ENCODE data around the gene ABTB2. TPM values are rescaled to one million over a fixed set of nuclear protein-coding genes. Genes with fewer than 3 reads are reported as not detected.
A peak's percentile ranks its signal among the peaks of the same experiment; 100 is the strongest.

ABTB2 gene
- total RNA-seq, 1 donor from 2014 or later = 24.7 TPM

DNA sequence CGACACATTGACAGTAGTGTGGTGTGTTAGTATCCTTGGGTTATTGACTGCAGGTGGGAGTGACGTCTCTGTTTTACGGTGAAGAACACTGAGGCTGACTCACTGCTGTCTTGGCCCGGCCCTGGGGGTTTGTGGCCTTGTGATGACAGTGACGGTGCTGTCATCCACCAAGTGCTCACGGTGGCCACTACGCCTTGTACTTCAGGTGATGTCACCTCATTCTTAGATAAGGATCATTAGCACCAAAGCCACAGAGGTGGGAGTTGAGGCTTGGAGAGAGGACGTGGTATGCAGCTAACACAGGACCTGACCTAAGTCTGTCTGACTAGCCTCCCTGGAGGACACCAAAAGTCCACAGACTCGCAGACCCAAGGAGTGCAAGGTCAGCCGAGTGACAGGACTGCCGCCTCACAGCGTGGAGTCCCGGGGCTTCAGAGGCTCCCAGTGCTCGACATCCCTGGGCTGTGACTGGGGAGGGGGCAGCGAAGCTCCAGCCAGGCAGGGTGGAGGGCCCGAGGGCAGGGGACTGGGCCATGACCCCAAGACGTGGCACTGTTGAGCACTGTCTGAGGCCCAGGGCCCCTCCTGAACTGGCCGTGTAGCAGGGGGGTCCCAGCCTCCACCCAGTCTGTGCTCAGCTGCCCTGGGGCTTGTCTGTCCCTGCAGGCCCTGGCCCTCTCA, 195.9 kb downstream of the ABTB2 start:
- TF ChIP-seq, protein P1, sequence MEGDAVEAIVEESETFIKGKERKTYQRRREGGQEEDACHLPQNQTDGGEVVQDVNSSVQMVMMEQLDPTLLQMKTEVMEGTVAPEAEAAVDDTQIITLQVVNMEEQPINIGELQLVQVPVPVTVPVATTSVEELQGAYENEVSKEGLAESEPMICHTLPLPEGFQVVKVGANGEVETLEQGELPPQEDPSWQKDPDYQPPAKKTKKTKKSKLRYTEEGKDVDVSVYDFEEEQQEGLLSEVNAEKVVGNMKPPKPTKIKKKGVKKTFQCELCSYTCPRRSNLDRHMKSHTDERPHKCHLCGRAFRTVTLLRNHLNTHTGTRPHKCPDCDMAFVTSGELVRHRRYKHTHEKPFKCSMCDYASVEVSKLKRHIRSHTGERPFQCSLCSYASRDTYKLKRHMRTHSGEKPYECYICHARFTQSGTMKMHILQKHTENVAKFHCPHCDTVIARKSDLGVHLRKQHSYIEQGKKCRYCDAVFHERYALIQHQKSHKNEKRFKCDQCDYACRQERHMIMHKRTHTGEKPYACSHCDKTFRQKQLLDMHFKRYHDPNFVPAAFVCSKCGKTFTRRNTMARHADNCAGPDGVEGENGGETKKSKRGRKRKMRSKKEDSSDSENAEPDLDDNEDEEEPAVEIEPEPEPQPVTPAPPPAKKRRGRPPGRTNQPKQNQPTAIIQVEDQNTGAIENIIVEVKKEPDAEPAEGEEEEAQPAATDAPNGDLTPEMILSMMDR (IDR thresholded peaks at IDR 0.05; ENCODE audit: borderline replicate concordance) = no peak
- Histone ChIP-seq H3K4me1 (peaks cover 20% of the 10 kb centered on the region), H3K36me3 (peaks cover 29% of the 10 kb centered on the region), H3K27me3 (ENCODE audit: low read depth) (no peaks in the 10 kb centered on the region), H3K9me3 (replicated peaks) (no peaks in the 10 kb centered on the region), H3K27ac (replicated peaks) (no peak overlapping the region), H3K4me3 (no peak overlapping the region)
- no peak for DNase-seq
- intact Hi-C loops (cut with micrococcal nuclease) = no loop called here

DNA sequence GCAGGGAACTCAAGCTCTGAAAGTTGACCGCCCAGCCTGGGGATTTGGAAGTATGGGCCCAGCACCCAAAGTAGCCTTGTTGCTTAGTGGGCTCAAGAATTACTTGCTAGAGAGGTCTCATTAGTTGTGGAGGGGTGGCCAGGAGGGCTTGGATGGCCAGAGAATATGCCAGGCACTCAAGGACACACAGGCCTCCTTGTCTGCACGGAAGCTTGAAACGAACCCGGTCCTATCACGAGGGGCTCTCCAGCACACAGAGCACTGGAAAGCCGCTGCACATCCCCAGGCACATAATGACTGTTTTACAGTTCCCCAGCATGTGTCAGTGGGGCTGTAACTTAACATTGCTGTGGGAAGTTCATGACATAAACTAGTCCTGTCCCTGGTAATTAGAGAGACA, 196.4 kb downstream of the ABTB2 start:
- TF ChIP-seq, protein P1 (IDR thresholded peaks at IDR 0.05; ENCODE audit: borderline replicate concordance) = no peak
- Histone ChIP-seq H3K4me3 (no peak overlapping the region), H3K27me3 (ENCODE audit: low read depth) (no peaks in the 10 kb centered on the region), H3K9me3 (replicated peaks) (no peaks in the 10 kb centered on the region), H3K27ac (replicated peaks) (no peak overlapping the region), H3K4me1 (peaks cover 18% of the 10 kb centered on the region), H3K36me3 (peaks cover 29% of the 10 kb centered on the region)
- intact Hi-C loops (cut with micrococcal nuclease) = no loop called here
- no peak for DNase-seq

DNA sequence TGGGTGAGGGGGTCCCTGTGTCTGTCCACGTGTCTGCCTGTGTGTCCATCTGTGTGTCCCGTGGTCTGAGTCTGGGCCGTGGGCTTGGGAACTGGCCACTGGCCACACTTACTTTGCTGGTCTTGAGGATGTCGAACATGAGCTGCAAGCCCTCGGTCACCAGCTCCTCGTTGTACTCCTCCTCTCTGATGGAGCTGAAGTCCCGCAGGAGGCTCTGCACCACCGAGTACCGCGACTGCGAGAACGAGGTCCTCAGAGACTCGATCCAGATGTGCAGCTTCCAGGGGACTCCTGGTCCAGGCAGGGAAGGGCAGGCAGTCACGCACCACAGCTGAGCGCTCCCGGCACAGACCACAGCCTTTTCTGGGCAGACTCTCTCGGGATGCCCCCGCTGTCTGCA, 197.0 kb downstream of the ABTB2 start:
- intact Hi-C loops (cut with micrococcal nuclease) = no loop called here
- peaks cover 29% of the 10 kb centered on the region for H3K36me3 ChIP-seq

DNA sequence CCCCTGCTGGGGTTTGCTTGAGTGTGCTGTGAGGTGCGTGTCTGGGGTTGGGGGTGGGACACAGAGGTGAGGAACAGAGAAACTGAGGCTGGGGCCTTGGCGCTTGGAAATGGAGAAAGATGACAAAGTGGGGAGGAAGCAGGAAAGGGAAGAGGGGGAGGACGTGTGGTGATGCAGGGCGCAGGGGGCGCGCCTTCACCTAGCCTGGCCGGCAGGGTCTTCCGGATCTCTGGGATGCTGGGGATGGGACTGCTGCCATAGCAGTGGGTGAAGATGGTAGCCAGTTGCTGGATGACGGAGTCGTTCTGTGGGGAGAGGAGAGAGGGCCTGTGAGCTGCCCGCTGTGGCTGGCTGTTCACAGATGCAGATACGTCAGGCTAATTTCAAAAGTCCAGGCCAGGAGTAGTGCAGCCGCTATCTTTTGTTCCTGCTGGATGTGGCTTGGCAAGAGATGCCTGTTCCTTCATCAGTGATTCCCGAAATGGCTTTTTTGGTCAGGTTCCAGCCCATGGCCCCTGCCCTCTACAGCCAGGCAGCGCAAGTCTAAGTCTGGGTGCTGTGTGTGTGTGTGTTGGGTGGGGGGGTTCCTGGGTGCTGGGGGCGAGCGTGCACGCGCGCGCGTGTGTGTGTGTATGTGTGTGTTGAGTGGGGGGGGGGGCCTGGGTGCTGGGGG, 197.6 kb downstream of the ABTB2 start:
- intact Hi-C loops (cut with micrococcal nuclease) = no loop called here
- peaks cover 29% of the 10 kb centered on the region for H3K36me3 ChIP-seq
- H3K27ac ChIP-seq (replicated peaks) = peak overlapping the region; percentile 61
- H3K9me3 ChIP-seq (replicated peaks) = no peaks in the 10 kb centered on the region
- TF ChIP-seq, protein P1 (IDR thresholded peaks at IDR 0.05; ENCODE audit: borderline replicate concordance) = no peak
- H3K27me3 ChIP-seq (ENCODE audit: low read depth) = no peaks in the 10 kb centered on the region
- no peak for DNase-seq
- peaks cover 18% of the 10 kb centered on the region for H3K4me1 ChIP-seq
- no peak overlapping the region for H3K4me3 ChIP-seq

More for the DNA sequence above, 197.0 kb downstream of the ABTB2 start:
- H3K4me3 ChIP-seq = no peak overlapping the region
- H3K9me3 ChIP-seq (replicated peaks) = no peaks in the 10 kb centered on the region
- no peak overlapping the region for H3K27ac ChIP-seq (replicated peaks)
- no peaks in the 10 kb centered on the region for H3K27me3 ChIP-seq (ENCODE audit: low read depth)
- H3K4me1 ChIP-seq = peaks cover 18% of the 10 kb centered on the region
- DNase-seq = no peak
- TF ChIP-seq, protein P1 (IDR thresholded peaks at IDR 0.05; ENCODE audit: borderline replicate concordance) = no peak

DNA sequence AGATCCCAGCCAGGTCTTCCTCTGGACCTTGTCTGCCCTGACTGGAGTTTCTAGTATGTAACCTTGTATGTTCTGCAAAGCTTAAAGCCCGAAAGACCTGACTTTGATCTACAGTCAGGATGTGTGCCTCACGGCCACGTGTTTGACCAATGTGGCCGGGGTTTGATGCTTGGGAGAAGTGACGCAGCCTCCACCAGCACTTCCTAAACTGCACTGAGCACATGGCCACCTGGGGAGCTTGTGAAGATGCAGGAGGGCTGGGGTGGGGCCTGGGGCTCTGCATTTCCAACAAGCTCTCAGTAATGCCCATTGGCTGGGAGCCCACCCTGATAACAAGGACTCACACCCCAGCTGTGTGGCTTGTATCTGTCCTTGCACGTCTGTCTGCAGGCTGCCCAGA, 199.1 kb downstream of the ABTB2 start:
- no peak for DNase-seq
- Histone ChIP-seq H3K4me1 (peaks cover 18% of the 10 kb centered on the region), H3K27me3 (ENCODE audit: low read depth) (no peaks in the 10 kb centered on the region), H3K36me3 (peaks cover 26% of the 10 kb centered on the region), H3K9me3 (replicated peaks) (no peaks in the 10 kb centered on the region), H3K27ac (replicated peaks) (no peak overlapping the region), H3K4me3 (no peak overlapping the region)
- TF ChIP-seq, protein P1 (IDR thresholded peaks at IDR 0.05; ENCODE audit: borderline replicate concordance) = no peak
- intact Hi-C loops (cut with micrococcal nuclease) = no loop called here
